Mesenchymal stem cell (in vitro differentiated cells and primary cell): Measurements from ENCODE around the gene VPS33B.

Experiments used
- DNase-seq: peaks from one replicate; pipeline ENCODE4 v3.0.0-alpha.2; 2013
- H2AFZ ChIP-seq: one replicate; pipeline ENCODE4 v1.6.1; 2013; ENCODE audit warnings: low read depth, mild to moderate bottlenecking, control low read depth, inconsistent platforms, low read length, moderate library complexity
- H2AK5ac ChIP-seq: 2 replicates; pipeline ENCODE4 v1.6.1; 2013; ENCODE audit warnings: low read length, moderate library complexity, mild to moderate bottlenecking, inconsistent platforms; ENCODE audit not compliant: severe bottlenecking
- H2BK120ac ChIP-seq: one replicate; pipeline ENCODE4 v1.6.1; 2013; ENCODE audit warnings: low read depth, mild to moderate bottlenecking, inconsistent platforms, low read length, moderate library complexity
- H2BK12ac ChIP-seq, 2 experiments: one replicate each; pipeline ENCODE4 v1.6.1; 2013; ENCODE audit warnings: inconsistent platforms in 2 of 2, low read length in 2 of 2, mild to moderate bottlenecking in 2 of 2, moderate library complexity in 2 of 2, control low read depth in 1 of 2
- H2BK15ac ChIP-seq: one replicate; pipeline ENCODE4 v1.6.1; 2013; ENCODE audit warnings: mild to moderate bottlenecking, low read depth, inconsistent platforms; ENCODE audit not compliant: poor library complexity, severe bottlenecking
- H2BK5ac ChIP-seq: 2 replicates; pipeline ENCODE4 v1.6.1; 2013; ENCODE audit warnings: low read depth, mild to moderate bottlenecking, low read length, control low read depth, inconsistent platforms; ENCODE audit not compliant: poor library complexity, severe bottlenecking
- H3K14ac ChIP-seq, 2 experiments: one replicate each; pipeline ENCODE4 v1.6.1; 2013; ENCODE audit warnings: inconsistent platforms in 2 of 2, low read length in 2 of 2, control low read depth in 1 of 2, mild to moderate bottlenecking in 1 of 2, moderate library complexity in 1 of 2
- H3K18ac ChIP-seq, 2 experiments: one replicate each; pipeline ENCODE4 v1.6.1; 2013; ENCODE audit warnings: inconsistent platforms in 2 of 2, low read length in 2 of 2, control low read depth in 1 of 2, low read depth in 1 of 2, mild to moderate bottlenecking in 1 of 2
- H3K23ac ChIP-seq, 2 experiments: one replicate each; pipeline ENCODE4 v1.6.1; 2013; ENCODE audit warnings: inconsistent platforms in 2 of 2, low read length in 2 of 2, mild to moderate bottlenecking in 2 of 2, moderate library complexity in 2 of 2, control low read depth in 1 of 2
- H3K27ac ChIP-seq: 2 replicates; pipeline ENCODE4 v1.5.1; 2013; ENCODE audit warnings: mild to moderate bottlenecking, moderate library complexity, low read length, control low read depth, inconsistent platforms; ENCODE audit not compliant: poor library complexity, severe bottlenecking
- H3K27me3 ChIP-seq, 2 experiments: 2 replicates each; pipeline versions ENCODE4 v1.6.1 to v1.7.0; 2013; ENCODE audit warnings: low read length in 2 of 2, mild to moderate bottlenecking in 2 of 2, moderate library complexity in 2 of 2, control low read depth in 1 of 2, inconsistent platforms in 1 of 2; ENCODE audit not compliant: control insufficient read depth in 1 of 2, insufficient read depth in 1 of 2
- H3K36me3 ChIP-seq, 2 experiments: 2 replicates each; pipeline versions ENCODE4 v1.6.1 to v1.7.0; 2013; ENCODE audit warnings: low read length in 2 of 2, control low read depth in 1 of 2, inconsistent platforms in 1 of 2, low read depth in 1 of 2, mild to moderate bottlenecking in 1 of 2; ENCODE audit not compliant: insufficient read depth in 2 of 2, control insufficient read depth in 1 of 2
- H3K4ac ChIP-seq, 2 experiments: one replicate each; pipeline ENCODE4 v1.6.1; 2013; ENCODE audit warnings: inconsistent platforms in 2 of 2, low read length in 2 of 2, mild to moderate bottlenecking in 2 of 2, moderate library complexity in 2 of 2, control low read depth in 1 of 2, low read depth in 1 of 2
- H3K4me1 ChIP-seq: 2 replicates; pipeline ENCODE4 v1.6.1; 2013; ENCODE audit warnings: low read depth, low read length, control low read depth; ENCODE audit not compliant: control insufficient read depth, insufficient read depth
- H3K4me2 ChIP-seq: 2 replicates; pipeline ENCODE4 v1.6.1; 2013; ENCODE audit warnings: low read length, mild to moderate bottlenecking, inconsistent platforms; ENCODE audit not compliant: poor library complexity, severe bottlenecking
- H3K4me3 ChIP-seq, 2 experiments: 2 replicates each; pipeline versions ENCODE4 v1.5.1 to v1.7.0; 2013; ENCODE audit warnings: low read length in 2 of 2, mild to moderate bottlenecking in 2 of 2, control low read depth in 1 of 2, low read depth in 1 of 2; ENCODE audit not compliant: insufficient read depth in 1 of 2
- H3K79me1 ChIP-seq: replicated peaks from 2 replicates; pipeline ENCODE4 v1.6.1; 2013; ENCODE audit warnings: mild to moderate bottlenecking, control low read depth, low read length, inconsistent platforms; ENCODE audit not compliant: poor library complexity, severe bottlenecking
- H3K9ac ChIP-seq: 2 replicates; pipeline ENCODE4 v1.7.0; 2013; ENCODE audit warnings: mild to moderate bottlenecking, low read length, moderate library complexity
- H3K9me3 ChIP-seq: 2 replicates; pipeline ENCODE4 v1.7.0; 2013; ENCODE audit warnings: mild to moderate bottlenecking, low read length; ENCODE audit not compliant: control insufficient read depth
- H4K8ac ChIP-seq: one replicate; pipeline ENCODE4 v1.6.1; 2013; ENCODE audit warnings: inconsistent platforms, mild to moderate bottlenecking, low read length, moderate library complexity
- H4K91ac ChIP-seq: one replicate; pipeline ENCODE4 v1.6.1; 2013; ENCODE audit warnings: mild to moderate bottlenecking, low read length, inconsistent platforms
- WGBS: methylation state at CpG from one replicate; pipeline ENCODE4 v1.1.7; 2013; ENCODE audit warnings: mixed read lengths; 5-methylcytosine and 5-hydroxymethylcytosine counted together

Gene VPS33B

DNA sequence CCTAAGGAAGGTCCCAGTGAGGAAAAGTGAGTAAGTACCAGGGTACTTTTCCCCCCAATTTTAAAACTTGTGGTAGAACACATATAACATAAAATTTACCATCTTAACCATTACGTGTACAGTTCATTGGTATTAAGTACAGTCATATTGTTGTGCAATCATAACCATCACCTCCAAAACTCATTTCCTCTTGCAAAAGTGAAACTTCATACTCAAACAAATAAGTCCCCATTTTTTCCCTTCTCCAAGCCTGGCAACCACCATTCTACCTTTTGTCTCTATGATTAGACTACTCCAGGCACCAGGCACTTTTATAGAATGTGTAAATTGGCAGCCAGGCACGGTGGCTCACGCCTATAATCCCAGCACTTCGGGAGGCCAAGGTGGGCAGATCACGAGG, 40.3 kb downstream of the VPS33B start:
- no peak for DNase-seq
- Histone ChIP-seq H2BK15ac (no peak overlapping the region), H3K27ac (no peak overlapping the region)

DNA sequence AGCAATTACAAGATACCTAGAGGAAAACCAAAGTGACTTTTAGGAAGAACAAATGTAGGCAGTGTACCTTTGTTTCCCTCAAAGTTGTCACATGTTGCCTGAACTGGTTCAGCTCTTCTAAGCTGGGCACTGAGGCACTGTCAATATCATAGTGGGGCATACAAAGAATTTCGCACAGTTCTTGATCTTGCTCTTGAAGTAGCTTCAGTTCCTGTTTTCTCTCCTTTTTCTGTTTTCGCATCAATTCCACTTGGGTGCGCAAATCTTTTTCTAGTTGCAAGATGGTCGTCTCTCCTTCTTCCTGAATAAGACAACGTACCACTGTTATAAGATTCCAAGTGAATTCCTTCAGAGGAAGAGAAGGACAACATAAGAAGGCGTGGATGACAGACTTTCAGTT, 40.7 kb downstream of the VPS33B start:
- WGBS, result 91% methylated on average over 6 of the region's 6 CpGs
- H3K27me3 ChIP-seq, result no peaks in the 10 kb centered on the region
- H3K18ac ChIP-seq, result no peak overlapping the region
- H3K9me3 ChIP-seq, result no peaks in the 10 kb centered on the region
- peaks cover 6% of the 10 kb centered on the region for H3K4me1 ChIP-seq
- H2AK5ac ChIP-seq, result no peak overlapping the region
- H3K4me3 ChIP-seq, result no peak overlapping the region
- no peak overlapping the region for H2BK15ac ChIP-seq
- H3K79me1 ChIP-seq, result peaks cover 21% of the 10 kb centered on the region
- no peak overlapping the region for H3K4ac ChIP-seq
- peaks cover 3 to 23% of the 10 kb centered on the region in 2 experiments for H3K36me3 ChIP-seq
- no peak overlapping the region for H4K91ac ChIP-seq
- no peak overlapping the region for H2AFZ ChIP-seq
- H4K8ac ChIP-seq, result no peak overlapping the region
- no peak overlapping the region for H3K9ac ChIP-seq
- H3K27ac ChIP-seq, result no peak overlapping the region
- H3K23ac ChIP-seq, result no peak overlapping the region
- no peak overlapping the region for H2BK5ac ChIP-seq
- H3K14ac ChIP-seq, result no peak overlapping the region
- H3K4me2 ChIP-seq, result no peak overlapping the region
- H2BK120ac ChIP-seq, result no peak overlapping the region
- DNase-seq, result no peak
- no peak overlapping the region for H2BK12ac ChIP-seq

More for the DNA sequence above, 40.3 kb downstream of the VPS33B start:
- peaks cover 6% of the 10 kb centered on the region for H3K4me1 ChIP-seq
- H3K27me3 ChIP-seq, result no peaks in the 10 kb centered on the region
- no peak overlapping the region for H2BK5ac ChIP-seq
- H2AK5ac ChIP-seq, result no peak overlapping the region
- H4K8ac ChIP-seq, result no peak overlapping the region
- WGBS, result 95% methylated on average over 5 of the region's 5 CpGs
- no peak overlapping the region for H3K4me3 ChIP-seq
- H2AFZ ChIP-seq, result no peak overlapping the region
- H2BK12ac ChIP-seq, result no peak overlapping the region
- no peak overlapping the region for H2BK120ac ChIP-seq
- no peak overlapping the region for H3K4ac ChIP-seq
- H3K4me2 ChIP-seq, result no peak overlapping the region
- no peak overlapping the region for H3K14ac ChIP-seq
- H3K36me3 ChIP-seq, result peaks cover 3 to 23% of the 10 kb centered on the region in 2 experiments
- H4K91ac ChIP-seq, result no peak overlapping the region
- no peak overlapping the region for H3K18ac ChIP-seq
- H3K9me3 ChIP-seq, result no peaks in the 10 kb centered on the region
- H3K9ac ChIP-seq, result no peak overlapping the region
- H3K79me1 ChIP-seq, result peaks cover 21% of the 10 kb centered on the region
- no peak overlapping the region for H3K23ac ChIP-seq

GRCh38 chr15:90979582-90979981, 42.8 kb downstream of the VPS33B start:
- H3K4me1 ChIP-seq, result peaks cover 4% of the 10 kb centered on the region
- H3K27me3 ChIP-seq, result no peaks in the 10 kb centered on the region
- no peak overlapping the region for H3K27ac ChIP-seq
- H2BK5ac ChIP-seq, result no peak overlapping the region
- no peak overlapping the region for H4K91ac ChIP-seq
- no peak overlapping the region for H2BK120ac ChIP-seq
- no peak overlapping the region for H3K4ac ChIP-seq
- H3K9ac ChIP-seq, result no peak overlapping the region
- H2AFZ ChIP-seq, result no peak overlapping the region
- no peak overlapping the region for H3K4me2 ChIP-seq
- WGBS, result 43% methylated on average over 1 of the region's 1 CpG
- no peak for DNase-seq
- no peak overlapping the region for H2AK5ac ChIP-seq
- H3K23ac ChIP-seq, result no peak overlapping the region
- no peak overlapping the region for H2BK15ac ChIP-seq
- H3K14ac ChIP-seq, result no peak overlapping the region
- H3K79me1 ChIP-seq, result peaks cover 23% of the 10 kb centered on the region
- no peak overlapping the region for H2BK12ac ChIP-seq
- no peak overlapping the region for H3K18ac ChIP-seq
- no peaks in the 10 kb centered on the region for H3K9me3 ChIP-seq
- H3K36me3 ChIP-seq, result peaks cover 3 to 36% of the 10 kb centered on the region in 2 experiments
- no peak overlapping the region for H4K8ac ChIP-seq
- H3K4me3 ChIP-seq, result no peak overlapping the region

DNA sequence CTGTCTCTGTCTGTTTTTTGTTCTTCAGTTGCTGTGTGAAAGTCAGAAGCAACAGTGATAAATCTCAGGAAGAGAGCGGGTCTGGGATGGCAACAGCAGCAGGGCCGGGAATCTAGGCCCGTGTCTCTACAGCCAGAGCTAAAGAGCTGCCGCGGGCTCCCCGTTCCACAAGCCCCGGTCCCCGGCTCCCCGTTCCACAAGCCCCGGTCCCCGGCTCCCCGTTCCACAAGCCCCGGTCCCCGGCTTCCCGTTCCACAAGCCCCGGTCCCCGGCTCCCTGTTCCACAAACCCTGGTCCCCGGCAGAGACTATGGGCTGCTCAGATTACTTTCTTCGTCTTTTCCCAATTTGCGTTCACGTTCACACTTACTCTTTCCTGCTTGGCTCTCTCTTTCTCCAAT, 48.2 kb downstream of the VPS33B start:
- Histone ChIP-seq H2AFZ (no peak overlapping the region), H3K18ac (no peak overlapping the region), H3K14ac (no peak overlapping the region), H3K9ac (no peak overlapping the region), H4K8ac (no peak overlapping the region), H3K4me1 (no peaks in the 10 kb centered on the region), H3K4me3 (no peak overlapping the region), H3K23ac (no peak overlapping the region), H4K91ac (no peak overlapping the region), H2BK12ac (no peak overlapping the region), H3K79me1 (peaks cover 4% of the 10 kb centered on the region), H3K4ac (no peak overlapping the region), H2BK5ac (no peak overlapping the region), H3K27ac (no peak overlapping the region), H3K4me2 (no peak overlapping the region), H2AK5ac (no peak overlapping the region), H3K27me3 (no peaks in the 10 kb centered on the region), H2BK120ac (no peak overlapping the region), H3K9me3 (no peaks in the 10 kb centered on the region), H2BK15ac (no peak overlapping the region), H3K36me3 (peaks cover 14 to 51% of the 10 kb centered on the region in 2 experiments)
- DNase-seq, result no peak
- WGBS, result 95% methylated on average over 21 of the region's 21 CpGs
